Osteocyte (in vitro differentiated cells): ENCODE measurements around the gene MBD6. TPM values are rescaled to one million over a fixed set of nuclear protein-coding genes. Genes with fewer than 3 reads are reported as not detected.

ENCODE experiments used
- DNase-seq: peaks from one replicate; pipeline ENCODE4 v3.0.0; 2021; ENCODE audit warnings: mixed read lengths; ENCODE audit not compliant: unreplicated experiment; ENCODE audit errors: extremely low spot score
- H3K27ac Mint-ChIP-seq: one replicate; pipeline ENCODE4 v1.8.0; 2021; ENCODE audit warnings: mild to moderate bottlenecking, mixed read lengths; ENCODE audit not compliant: unreplicated experiment
- H3K27me3 Mint-ChIP-seq: one replicate; pipeline ENCODE4 v1.8.0; 2021; ENCODE audit warnings: mixed read lengths; ENCODE audit not compliant: unreplicated experiment
- H3K36me3 Mint-ChIP-seq: one replicate; pipeline ENCODE4 v1.8.0; 2021; ENCODE audit warnings: mixed read lengths; ENCODE audit not compliant: unreplicated experiment
- H3K4me1 Mint-ChIP-seq: one replicate; pipeline ENCODE4 v1.8.0; 2021; ENCODE audit warnings: mixed read lengths; ENCODE audit not compliant: unreplicated experiment
- H3K4me3 Mint-ChIP-seq: one replicate; pipeline ENCODE4 v1.8.0; 2021; ENCODE audit warnings: mild to moderate bottlenecking, moderate library complexity, mixed read lengths; ENCODE audit not compliant: unreplicated experiment
- H3K9me3 Mint-ChIP-seq: one replicate; pipeline ENCODE4 v1.8.0; 2021; ENCODE audit warnings: mixed read lengths; ENCODE audit not compliant: unreplicated experiment
- CTCF ChIP-seq: fragments of 200-600 bp; sonication (generic); IDR thresholded peaks from 2 replicates; pipeline ENCODE4 v1.5.0; 2021; ENCODE audit warnings: antibody characterized with exemption, mild to moderate bottlenecking, moderate library complexity
- total RNA-seq: library from RNA; stranded (reverse); gene quantifications from 2 replicates; pipeline ENCODE4 v1.2.1, GENCODE V29; 2021

MBD6 gene
- total RNA-seq, 1 donor from 2014 or later, result 104 TPM

DNA sequence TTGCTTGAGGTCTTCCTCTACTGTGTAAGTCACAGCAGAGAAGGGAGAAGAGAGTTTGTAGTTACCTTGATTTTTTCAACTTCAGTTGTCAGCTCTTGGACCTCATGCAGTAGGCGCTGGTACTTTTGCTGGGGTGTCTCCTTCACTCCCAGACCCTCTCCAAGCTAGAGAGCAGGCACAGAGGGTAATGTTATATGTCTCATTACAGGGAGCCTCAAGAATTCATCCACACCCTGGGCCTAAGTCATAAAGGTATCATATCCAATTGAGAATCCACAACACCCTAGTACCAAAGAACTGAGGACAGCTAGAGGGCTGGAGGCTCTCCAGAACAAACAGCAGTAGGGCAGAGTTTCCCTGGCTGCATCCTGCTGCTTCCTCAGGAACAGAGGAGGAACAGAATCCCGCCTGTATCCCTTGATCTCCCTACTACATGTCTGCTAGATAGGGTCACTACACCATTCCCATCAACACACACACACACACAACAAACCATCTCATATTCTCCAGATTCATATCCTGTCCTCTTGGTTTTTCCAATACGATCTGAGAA, 12.4 kb downstream of the MBD6 start:
- DNase-seq, result no peak
- no peak for TF ChIP-seq CTCF
- Mint-ChIP-seq H3K4me1 (no peaks in the 10 kb centered on the region), H3K36me3 (peaks cover 49% of the 10 kb centered on the region), H3K9me3 (no peaks in the 10 kb centered on the region), H3K4me3 (no peak overlapping the region), H3K27ac (no peak overlapping the region), H3K27me3 (no peaks in the 10 kb centered on the region)

DNA sequence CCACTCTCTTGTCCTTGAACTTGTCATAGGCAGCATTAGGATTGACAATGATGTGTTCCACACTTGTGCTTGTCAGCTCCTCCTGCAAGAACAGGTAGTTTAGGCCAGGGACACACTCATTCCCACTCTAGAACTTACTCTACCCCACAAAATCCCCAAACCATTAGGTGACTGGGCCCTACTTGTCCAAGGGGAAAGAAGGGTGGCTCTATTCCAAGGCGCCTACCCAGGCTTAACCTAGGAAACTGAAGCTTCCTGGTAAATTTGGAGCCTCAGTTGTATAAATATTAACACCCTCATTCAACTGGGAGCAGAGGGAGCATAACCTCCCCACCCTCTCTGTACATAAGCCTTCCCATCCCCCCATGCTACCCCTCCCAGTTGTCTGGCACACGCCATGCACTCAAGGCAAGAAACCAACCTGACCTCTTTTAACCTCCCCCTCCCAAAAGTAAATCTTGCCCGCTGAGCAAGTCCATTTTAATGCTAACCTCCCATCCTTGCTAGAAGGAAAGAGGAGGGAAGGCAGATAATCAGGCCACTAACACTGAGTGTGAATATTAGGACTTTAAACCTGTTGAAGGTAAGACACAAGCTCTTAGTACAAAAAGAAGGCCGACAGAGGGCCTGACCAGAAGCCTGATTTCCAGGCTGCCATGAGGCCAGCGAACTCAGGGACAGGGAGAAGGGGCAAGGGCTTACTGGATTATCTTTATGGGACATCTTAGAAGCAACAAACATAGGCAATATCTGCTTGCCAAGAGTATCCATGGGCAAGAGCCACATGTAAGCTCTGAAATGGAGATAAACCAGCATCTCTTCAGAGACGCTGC, 13.4 kb downstream of the MBD6 start:
- peaks cover 54% of the 10 kb centered on the region for H3K36me3 Mint-ChIP-seq
- no peak for TF ChIP-seq CTCF
- no peaks in the 10 kb centered on the region for H3K4me1 Mint-ChIP-seq
- H3K27ac Mint-ChIP-seq, result no peak overlapping the region
- no peaks in the 10 kb centered on the region for H3K9me3 Mint-ChIP-seq
- no peak for DNase-seq
- H3K27me3 Mint-ChIP-seq, result no peaks in the 10 kb centered on the region
- no peak overlapping the region for H3K4me3 Mint-ChIP-seq

GRCh38 chr12:57536597-57536942, 13.9 kb downstream of the MBD6 start:
- no peaks in the 10 kb centered on the region for H3K9me3 Mint-ChIP-seq
- peaks cover 54% of the 10 kb centered on the region for H3K36me3 Mint-ChIP-seq
- DNase-seq, result no peak
- no peaks in the 10 kb centered on the region for H3K27me3 Mint-ChIP-seq
- H3K27ac Mint-ChIP-seq, result no peak overlapping the region
- no peak for TF ChIP-seq CTCF
- H3K4me1 Mint-ChIP-seq, result no peaks in the 10 kb centered on the region
- H3K4me3 Mint-ChIP-seq, result no peak overlapping the region

DNA sequence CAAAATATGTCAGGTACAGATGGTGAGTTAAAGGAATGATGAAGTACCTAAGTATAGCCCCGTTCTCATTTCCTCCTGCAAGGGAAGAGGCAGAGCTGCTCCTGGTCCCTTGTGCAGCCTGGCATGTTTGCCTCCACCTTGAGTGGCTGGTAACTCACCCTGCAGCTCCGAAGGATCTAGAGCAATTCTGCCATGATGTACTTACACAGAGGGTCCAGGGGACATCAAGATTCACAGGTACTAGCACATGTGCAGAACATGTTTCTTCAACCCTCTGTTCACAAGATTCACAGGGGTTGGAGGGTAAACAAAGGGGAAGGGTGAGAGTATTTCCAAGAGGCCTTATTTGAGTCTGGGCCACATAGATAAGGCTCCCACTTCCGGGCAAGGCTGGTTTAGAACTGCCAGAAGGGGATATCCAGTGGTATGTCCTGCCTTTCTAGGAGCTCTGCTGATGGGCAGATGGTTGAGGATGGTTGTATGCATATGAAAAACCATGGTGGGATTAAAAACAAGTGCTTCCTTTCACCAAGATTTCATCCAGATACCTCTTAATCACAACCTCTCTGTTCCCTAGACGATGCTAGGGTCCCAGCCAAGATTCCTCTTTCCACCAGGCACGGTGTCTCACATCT, 16.6 kb downstream of the MBD6 start:
- H3K4me1 Mint-ChIP-seq, result peaks cover 2% of the 10 kb centered on the region
- DNase-seq, result no peak
- no peaks in the 10 kb centered on the region for H3K27me3 Mint-ChIP-seq
- H3K9me3 Mint-ChIP-seq, result no peaks in the 10 kb centered on the region
- TF ChIP-seq CTCF, result no peak
- H3K27ac Mint-ChIP-seq, result no peak overlapping the region
- peaks cover 37% of the 10 kb centered on the region for H3K36me3 Mint-ChIP-seq
- no peak overlapping the region for H3K4me3 Mint-ChIP-seq

GRCh38 chr12:57541001-57541400, 18.4 kb downstream of the MBD6 start:
- Mint-ChIP-seq H3K4me1 (peaks cover 16% of the 10 kb centered on the region), H3K27ac (no peak overlapping the region), H3K27me3 (no peaks in the 10 kb centered on the region), H3K4me3 (no peak overlapping the region), H3K36me3 (peaks cover 33% of the 10 kb centered on the region), H3K9me3 (no peaks in the 10 kb centered on the region)
- TF ChIP-seq CTCF, result no peak
- DNase-seq, result no peak
